Thyroid gland (tissue), 4 donors: ENCODE results near the gene NLGN1. TPM values are rescaled to one million over a fixed set of nuclear protein-coding genes. Genes with fewer than 3 reads are reported as not detected.

Source experiments
- DNase-seq, 2 donors: peaks; one replicate each; pipeline ENCODE4 v3.0.0-alpha.2; 2019
- H3K27ac ChIP-seq, 3 donors: fragments of 200-600 bp; sonication (generic); 1 replicate in 2 of 3; 2 replicates in 1 of 3; pipeline ENCODE4 v1.5.1; 2016 to 2019; ENCODE audit warnings: mild to moderate bottlenecking in 1 of 3, moderate library complexity in 1 of 3
- H3K27me3 ChIP-seq: fragments of 200-600 bp; sonication (generic); one replicate; pipeline ENCODE4 v1.5.1; 2019
- H3K36me3 ChIP-seq, 2 donors: fragments of 200-600 bp; sonication (generic); one replicate each; pipeline ENCODE4 v1.5.1; 2016 to 2019
- H3K4me1 ChIP-seq, 2 donors: fragments of 200-600 bp; sonication (generic); one replicate each; pipeline ENCODE4 v1.5.1; 2017 to 2019
- H3K4me3 ChIP-seq, 3 donors: fragments of 200-600 bp; sonication (generic); replicated peaks in 1 of 3; 1 replicate in 2 of 3; 2 replicates in 1 of 3; pipeline ENCODE4 v1.5.1; 2016; ENCODE audit warnings: mild to moderate bottlenecking in 1 of 3
- H3K9me3 ChIP-seq: fragments of 200-600 bp; sonication (generic); one replicate; pipeline ENCODE4 v1.5.1; 2017
- CTCF ChIP-seq, 6 experiments: fragments of 200-600 bp in 3 of 6; fragments of 450-650 bp in 3 of 6; sonication (generic) in 3 of 6; IDR thresholded peaks; one replicate each; pipeline ENCODE4 v1.5.1; 2016 to 2019; ENCODE audit warnings: antibody characterized with exemption in 6 of 6, mild to moderate bottlenecking in 2 of 6, inconsistent platforms in 1 of 6, moderate library complexity in 1 of 6
- POLR2A ChIP-seq, 2 donors: fragments of 450-650 bp; IDR thresholded peaks; one replicate each; pipeline ENCODE4 v1.6.1; 2017; ENCODE audit warnings: antibody characterized with exemption in 2 of 2, mild to moderate bottlenecking in 2 of 2, moderate library complexity in 1 of 2
- WGBS, 2 donors: methylation state at CpG; one replicate each; pipeline ENCODE4 v1.1.5; 2017; 5-methylcytosine and 5-hydroxymethylcytosine counted together
- intact Hi-C: fragments of 100-400 bp; cut with DNase I; formaldehyde crosslinking; loops from one replicate; pipeline ENCODE4 v1.15.1; 2023
- total RNA-seq, 4 donors: library from RNA; depleted of rRNA; stranded (reverse); fragments of >200 nt; gene quantifications; one replicate each; pipeline ENCODE4 v1.2.3, GENCODE V29; 2016

NLGN1 gene
- total RNA-seq, 4 donors from 2014 or later, result 2.4 to 13.9 (median 2.9) TPM

- no peaks in the 10 kb centered on the region for H3K27me3 ChIP-seq
- TF ChIP-seq POLR2A (IDR thresholded peaks at IDR 0.05), result no peak
- no peak for TF ChIP-seq CTCF (IDR thresholded peaks at IDR 0.05)
- WGBS, 2 donors, result 84 to 95% methylated on average over 1 of the region's 1 CpG
- no peak overlapping the region for H3K4me3 ChIP-seq
- H3K9me3 ChIP-seq, result no peaks in the 10 kb centered on the region
- no peak overlapping the region for H3K27ac ChIP-seq
- no peaks in the 10 kb centered on the region for H3K4me1 ChIP-seq
- intact Hi-C loops, result no loop called here
- no peaks in the 10 kb centered on the region for H3K36me3 ChIP-seq
- DNase-seq, result no peak
Measured at GRCh38 chr3:174162550-174162949, 765.0 kb downstream of the NLGN1 start.

DNA sequence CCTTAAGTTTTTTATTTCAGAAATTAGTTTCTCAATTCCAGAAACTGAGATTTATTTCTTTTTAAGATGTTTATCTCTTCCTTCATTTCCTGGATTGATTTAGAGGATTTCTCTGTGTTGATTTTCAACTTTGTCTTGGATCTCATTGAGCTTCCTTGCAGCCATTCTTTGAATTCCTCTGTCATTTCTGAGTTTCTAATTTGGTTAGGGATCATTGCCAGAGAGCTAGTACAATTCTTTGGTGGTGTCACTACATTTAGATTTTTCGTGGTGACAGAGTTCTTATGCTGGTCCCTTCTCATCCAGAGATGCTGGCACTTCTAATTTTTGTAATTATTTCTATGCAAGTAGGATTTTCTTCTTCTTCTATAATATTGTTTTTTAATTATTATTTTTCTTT, 770.5 kb downstream of the NLGN1 start:
- DNase-seq, result no peak
- no peaks in the 10 kb centered on the region for H3K9me3 ChIP-seq
- H3K27ac ChIP-seq, result no peak overlapping the region
- H3K27me3 ChIP-seq, result no peaks in the 10 kb centered on the region
- H3K36me3 ChIP-seq, result no peaks in the 10 kb centered on the region
- TF ChIP-seq CTCF (IDR thresholded peaks at IDR 0.05) (no peak), POLR2A (IDR thresholded peaks at IDR 0.05) (no peak)
- no peaks in the 10 kb centered on the region for H3K4me1 ChIP-seq
- 57 to 78% methylated on average over 1 of the region's 1 CpG for WGBS, 2 donors
- intact Hi-C loops, result no loop called here
- H3K4me3 ChIP-seq, result no peak overlapping the region

DNA sequence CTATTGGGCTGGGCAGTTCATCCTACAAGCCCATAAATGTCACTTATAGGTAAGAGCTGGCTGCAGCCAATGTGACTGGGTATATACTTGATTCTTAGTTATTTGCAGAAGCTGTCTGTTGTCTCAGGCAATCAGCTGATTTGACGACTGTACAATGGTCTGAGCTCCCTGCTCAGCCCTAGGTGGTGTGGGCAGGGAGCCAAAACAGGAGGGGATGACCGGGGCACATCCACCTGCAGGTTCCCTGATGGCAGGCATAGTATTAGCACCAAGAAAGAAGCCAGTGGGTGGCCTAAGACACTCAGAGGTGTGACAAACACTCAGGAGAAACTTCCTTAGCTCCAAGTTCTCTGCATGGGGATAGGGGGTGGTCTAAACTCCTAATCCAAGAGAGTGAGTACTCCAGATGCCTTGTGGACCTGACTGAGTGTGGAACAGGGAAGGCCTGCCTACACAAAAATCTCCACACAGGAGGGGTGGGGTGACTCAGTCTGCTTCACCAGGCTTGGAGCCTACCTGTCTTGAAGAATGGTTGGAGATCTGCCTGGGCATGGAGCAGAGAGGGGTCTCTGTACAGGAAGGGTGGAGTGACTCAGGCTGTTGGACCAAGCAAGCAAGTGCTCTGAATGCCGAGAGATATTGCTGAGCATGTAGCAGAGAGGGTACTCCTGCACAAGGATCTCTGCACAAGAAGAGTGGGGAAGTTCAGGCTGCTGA, 771.2 kb downstream of the NLGN1 start:
- intact Hi-C loops, result no loop called here
- Histone ChIP-seq H3K4me3 (no peak overlapping the region), H3K4me1 (no peaks in the 10 kb centered on the region), H3K27ac (no peak overlapping the region), H3K9me3 (no peaks in the 10 kb centered on the region), H3K36me3 (no peaks in the 10 kb centered on the region), H3K27me3 (no peaks in the 10 kb centered on the region)
- TF ChIP-seq POLR2A (IDR thresholded peaks at IDR 0.05) (no peak), CTCF (IDR thresholded peaks at IDR 0.05) (no peak)
- WGBS, 2 donors, result 62 to 64% methylated on average over 3 of the region's 3 CpGs
- no peak for DNase-seq

GRCh38 chr3:174169736-174170135, 772.2 kb downstream of the NLGN1 start:
- Histone ChIP-seq H3K27me3 (no peaks in the 10 kb centered on the region), H3K36me3 (no peaks in the 10 kb centered on the region), H3K4me3 (no peak overlapping the region), H3K27ac (no peak overlapping the region), H3K9me3 (no peaks in the 10 kb centered on the region), H3K4me1 (no peaks in the 10 kb centered on the region)
- intact Hi-C loops, result no loop called here
- TF ChIP-seq CTCF (IDR thresholded peaks at IDR 0.05) (no peak), POLR2A (IDR thresholded peaks at IDR 0.05) (no peak)
- WGBS, 2 donors, result 79 to 88% methylated on average over 2 to 3 of the region's 3 CpGs
- DNase-seq, result no peak

GRCh38 chr3:174170248-174170647, 772.7 kb downstream of the NLGN1 start:
- Histone ChIP-seq H3K4me1 (no peaks in the 10 kb centered on the region), H3K27ac (no peak overlapping the region), H3K27me3 (no peaks in the 10 kb centered on the region), H3K36me3 (no peaks in the 10 kb centered on the region), H3K9me3 (no peaks in the 10 kb centered on the region), H3K4me3 (no peak overlapping the region)
- intact Hi-C loops, result no loop called here
- 75 to 77% methylated on average over 2 of the region's 2 CpGs for WGBS, 2 donors
- TF ChIP-seq POLR2A (IDR thresholded peaks at IDR 0.05) (no peak), CTCF (IDR thresholded peaks at IDR 0.05) (no peak)
- DNase-seq, result no peak
